GM15510 (cell line): ENCODE results near the gene BACH2.

Source experiments
- POLR2A ChIP-seq: IDR thresholded peaks from 3 replicates; pipeline ENCODE4 v1.6.1; 2011; ENCODE audit warnings: borderline replicate concordance; ENCODE audit not compliant: insufficient read length; ENCODE audit errors: extremely low read depth

Gene BACH2

GRCh38 chr6:89970609-89971337, 325.9 kb downstream of the BACH2 start:
- no peak for TF ChIP-seq POLR2A

- TF ChIP-seq POLR2A = no peak
Measured at GRCh38 chr6:89970072-89970471, 326.6 kb downstream of the BACH2 start.

- TF ChIP-seq POLR2A = no peak
Measured at GRCh38 chr6:89966913-89967312, 329.7 kb downstream of the BACH2 start.

DNA sequence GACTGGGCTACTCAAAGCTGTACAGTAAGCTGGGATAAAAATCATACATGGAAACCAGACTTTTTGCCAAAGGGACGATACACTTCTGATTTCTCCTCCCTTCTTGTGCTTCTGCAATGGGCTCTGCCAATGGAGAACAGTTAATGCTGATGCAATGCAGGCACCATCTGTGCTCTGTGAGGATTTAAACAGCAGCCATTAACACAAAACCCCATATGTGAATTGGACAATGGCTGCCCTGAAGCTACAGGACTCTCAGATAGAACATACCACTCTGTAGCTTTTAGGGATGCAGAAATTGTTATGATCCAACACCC, 330.5 kb downstream of the BACH2 start:
- no peak for TF ChIP-seq POLR2A

- no peak for TF ChIP-seq POLR2A
Measured at GRCh38 chr6:89965441-89966227, 331.0 kb downstream of the BACH2 start.

GRCh38 chr6:89963391-89963790, 333.3 kb downstream of the BACH2 start:
- TF ChIP-seq POLR2A = no peak

DNA sequence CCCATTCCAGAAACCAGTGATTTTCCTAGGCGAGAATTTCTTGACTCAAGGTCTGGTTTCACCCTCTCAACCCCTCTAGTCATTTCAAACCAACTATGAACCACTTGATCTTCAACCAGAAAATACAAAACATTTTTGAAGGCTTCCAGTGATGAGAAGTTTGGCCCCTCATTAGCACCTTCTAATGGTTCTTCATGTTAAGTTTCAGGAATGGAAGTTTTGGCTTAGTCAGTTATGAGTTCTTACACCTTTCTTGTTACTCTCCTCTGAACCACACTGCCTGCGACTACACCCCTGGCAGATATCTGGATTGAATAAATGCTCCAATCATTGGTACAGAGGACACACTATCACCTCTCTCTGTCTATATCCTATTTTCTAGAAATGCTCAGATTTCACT, 335.2 kb downstream of the BACH2 start:
- TF ChIP-seq POLR2A = no peak

- TF ChIP-seq POLR2A = no peak
Measured at GRCh38 chr6:89959883-89960282, 336.8 kb downstream of the BACH2 start.

DNA sequence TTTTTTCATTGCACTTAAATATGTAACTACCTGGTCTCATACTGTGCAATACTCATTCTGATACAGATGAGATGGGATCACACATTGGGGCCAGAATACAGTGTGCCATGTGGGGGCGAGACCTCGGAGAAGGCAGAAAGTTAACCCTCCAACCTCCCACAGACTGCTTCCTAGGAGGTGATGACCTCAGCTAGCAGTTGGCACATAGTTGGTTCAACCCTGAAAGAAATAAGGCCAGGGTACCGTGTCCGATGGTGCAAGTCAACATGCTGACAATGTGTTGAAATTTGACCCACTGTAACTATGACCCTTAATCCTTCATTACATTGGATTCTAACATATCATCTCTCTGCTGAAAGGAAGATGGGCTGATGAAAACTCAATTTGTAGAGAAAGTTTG, 340.5 kb downstream of the BACH2 start:
- no peak for TF ChIP-seq POLR2A

DNA sequence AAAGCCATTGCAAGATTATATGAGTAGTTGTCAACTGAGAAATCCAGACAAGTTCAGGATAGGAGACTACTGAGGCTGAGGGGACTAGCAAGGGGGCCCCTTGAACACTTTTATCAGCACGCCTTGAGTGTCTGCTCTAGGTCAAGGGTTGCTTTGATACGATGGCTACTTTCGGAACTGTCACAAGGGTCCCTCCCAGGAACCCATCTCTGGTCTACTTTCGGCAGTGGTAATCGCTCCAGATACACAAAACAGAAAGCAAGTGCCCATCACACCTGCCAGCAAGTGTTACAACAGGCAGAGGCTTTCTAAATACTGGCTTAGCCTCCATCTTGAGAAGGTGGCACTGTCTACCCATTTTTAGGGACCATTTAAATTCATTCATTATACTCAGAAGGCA, 341.3 kb downstream of the BACH2 start:
- TF ChIP-seq POLR2A = no peak

DNA sequence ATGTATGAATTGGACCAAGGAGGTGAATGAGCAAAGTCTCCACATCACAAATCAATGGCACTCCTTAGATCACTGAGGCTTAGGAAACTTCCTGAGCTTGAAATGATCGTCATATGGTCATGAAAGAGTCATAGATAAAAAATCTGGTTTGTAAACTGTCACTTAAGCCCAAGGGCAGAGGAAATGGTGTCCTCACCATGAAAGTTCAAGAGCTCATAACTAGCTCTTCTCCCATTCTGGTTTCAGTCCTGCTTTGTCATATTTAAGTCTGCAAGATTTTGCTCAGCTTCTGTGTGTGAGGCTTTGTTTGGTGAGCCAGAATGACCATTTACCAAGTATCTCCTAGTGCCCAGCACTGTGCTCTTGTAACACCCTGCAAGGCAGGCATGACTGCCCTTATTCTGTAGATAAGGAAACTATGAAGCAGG, 341.9 kb downstream of the BACH2 start:
- TF ChIP-seq POLR2A = no peak

DNA sequence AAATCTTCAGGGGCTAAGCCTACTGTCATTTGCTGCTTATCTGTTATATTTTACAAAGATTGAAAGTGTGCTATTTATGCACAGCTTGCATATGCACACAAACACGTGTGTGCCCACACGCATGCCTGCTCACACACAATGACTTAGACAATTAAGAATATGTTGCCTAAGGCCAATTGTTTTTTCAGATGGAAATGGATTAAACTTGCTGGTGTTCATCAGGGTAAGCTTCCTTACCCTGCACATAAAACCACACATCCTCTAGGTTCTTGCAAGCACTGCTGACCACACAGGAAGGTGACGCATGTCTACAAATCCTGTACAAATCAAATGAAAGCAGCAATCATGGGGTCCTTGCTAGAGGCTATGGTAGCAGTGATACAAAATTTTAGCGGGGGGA, 344.0 kb downstream of the BACH2 start:
- TF ChIP-seq POLR2A = no peak

DNA sequence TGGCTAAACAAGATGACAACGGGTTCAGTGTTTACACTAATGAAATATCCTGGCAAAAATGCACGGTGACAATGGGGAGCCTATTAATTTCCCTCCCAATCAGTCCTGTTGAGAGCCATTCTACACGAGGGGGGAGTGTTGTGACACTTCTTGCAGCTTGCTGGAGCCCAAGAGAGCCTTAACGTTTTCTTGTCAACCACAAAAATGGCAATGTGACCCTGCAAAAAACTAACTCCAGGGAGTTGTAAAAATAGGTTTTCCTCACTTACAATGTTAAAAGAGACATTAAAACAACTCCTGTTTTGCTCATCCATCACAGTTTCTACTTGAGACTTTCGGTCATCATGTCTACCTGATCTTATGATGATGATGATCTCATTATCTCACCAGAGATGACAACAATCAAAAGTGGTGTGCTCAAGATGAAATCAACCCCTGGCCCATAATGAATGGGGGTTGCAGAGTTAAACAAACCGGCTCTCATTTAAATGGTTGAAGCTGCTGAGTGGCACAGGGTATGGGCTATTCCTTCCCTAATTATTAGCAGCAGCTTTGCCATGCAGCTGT, 344.5 kb downstream of the BACH2 start:
- TF ChIP-seq POLR2A = no peak

GRCh38 chr6:89951574-89952104, 345.0 kb downstream of the BACH2 start:
- TF ChIP-seq POLR2A = no peak

GRCh38 chr6:89950879-89951391, 345.7 kb downstream of the BACH2 start:
- no peak for TF ChIP-seq POLR2A
